SK-N-SH (cell line): Measurements from ENCODE around the gene SGO2.

Experiments used
- CTCF ChIP-seq: fragments of 200-600 bp; sonication (generic); IDR thresholded peaks from 2 replicates; pipeline ENCODE4 v1.6.1; 2017; ENCODE audit warnings: antibody characterized with exemption, mild to moderate bottlenecking, moderate library complexity
- FOXJ3 ChIP-seq: sonication (generic); formaldehyde crosslinking; IDR thresholded peaks from 2 replicates; pipeline ENCODE4 v1.5.1; 2020; ENCODE audit warnings: mild to moderate bottlenecking, missing genetic modification reagents
- GABPA ChIP-seq: IDR thresholded peaks from 2 replicates; pipeline ENCODE4 v1.4.0; 2012; ENCODE audit warnings: low read depth, mild to moderate bottlenecking
- JUND ChIP-seq: IDR thresholded peaks from 2 replicates; pipeline ENCODE4 v1.4.0; 2012
- MAX ChIP-seq: IDR thresholded peaks from 2 replicates; pipeline ENCODE4 v1.4.0; 2012; ENCODE audit warnings: low read depth
- MXI1 ChIP-seq: IDR thresholded peaks from 2 replicates; pipeline ENCODE4 v1.6.1; 2012; ENCODE audit warnings: mild to moderate bottlenecking, low read depth, low read length, improper control_type of control experiment
- PBX3 ChIP-seq: IDR thresholded peaks from 2 replicates; pipeline ENCODE4; 2012
- REST ChIP-seq: IDR thresholded peaks from 2 replicates; pipeline ENCODE4 v1.6.1; 2012; ENCODE audit warnings: mild to moderate bottlenecking, low read depth, low read length, moderate library complexity
- TAF1 ChIP-seq: IDR thresholded peaks from 2 replicates; pipeline ENCODE4 v1.6.1; 2012; ENCODE audit warnings: low read depth, mild to moderate bottlenecking, low read length, moderate library complexity, borderline replicate concordance
- USF2 ChIP-seq: fragments of 150-350 bp; IDR thresholded peaks from 2 replicates; pipeline ENCODE4 v1.6.1; 2017; ENCODE audit warnings: antibody characterized with exemption, low read length, low read depth, borderline replicate concordance

- TF ChIP-seq REST (no peak), PBX3 (no peak), MAX (no peak), CTCF (no peak), JUND (no peak), MXI1 (no peak), TAF1 (no peak), USF2 (no peak), GABPA (no peak), FOXJ3 (CRISPR knock-in tag) (no peak)
Measured at GRCh38 chr2:200507179-200507578, 18.8 kb upstream of the SGO2 start.
